DOHH2 (cell line): ENCODE results near the gene CPOX.
A peak's percentile ranks its signal among the peaks of the same experiment; 100 is the strongest.

Experiments used
- H3F3A ChIP-seq: fragments of 200-600 bp; sonication (generic), shearing (Covaris generic); 2 replicates; pipeline ENCODE4 v1.6.0; 2016; ENCODE audit warnings: antibody characterized with exemption, mild to moderate bottlenecking; ENCODE audit not compliant: control insufficient read depth, insufficient read depth
- H3K27ac ChIP-seq: fragments of 200-600 bp; sonication (generic); 2 replicates; pipeline ENCODE4 v1.5.1; 2014; ENCODE audit warnings: low read depth, mild to moderate bottlenecking, low read length, moderate library complexity
- H3K27me3 ChIP-seq: fragments of 200-600 bp; sonication (generic); 2 replicates; pipeline ENCODE4 v1.6.1; 2014; ENCODE audit warnings: mild to moderate bottlenecking, low read length, mixed read lengths; ENCODE audit not compliant: control insufficient read depth
- H3K36me3 ChIP-seq: fragments of 200-600 bp; sonication (generic); 2 replicates; pipeline ENCODE4 v1.6.1; 2014; ENCODE audit warnings: mild to moderate bottlenecking, low read length, moderate library complexity, mixed read lengths; ENCODE audit not compliant: control insufficient read depth
- H3K4me1 ChIP-seq: fragments of 200-600 bp; sonication (generic); 2 replicates; pipeline ENCODE4 v1.6.1; 2014; ENCODE audit warnings: mild to moderate bottlenecking, low read length, mixed read lengths; ENCODE audit not compliant: control insufficient read depth
- H3K4me2 ChIP-seq: fragments of 200-600 bp; sonication (generic); 2 replicates; pipeline ENCODE4 v1.6.0; 2014; ENCODE audit warnings: mild to moderate bottlenecking, low read length, moderate library complexity
- H3K4me3 ChIP-seq: fragments of 200-600 bp; sonication (generic); 2 replicates; pipeline ENCODE4 v1.5.1; 2014; ENCODE audit warnings: mild to moderate bottlenecking, low read length, mixed read lengths
- H3K79me2 ChIP-seq: fragments of 200-600 bp; sonication (generic); 2 replicates; pipeline ENCODE4 v1.6.1; 2014; ENCODE audit warnings: mild to moderate bottlenecking, low read length, mixed read lengths; ENCODE audit not compliant: control insufficient read depth
- H3K9me2 ChIP-seq: fragments of 200-600 bp; sonication (generic); replicated peaks from 2 replicates; pipeline ENCODE4 v1.6.1; 2014; ENCODE audit warnings: mild to moderate bottlenecking, low read length, mixed read lengths; ENCODE audit not compliant: control insufficient read depth
- H3K9me3 ChIP-seq: fragments of 200-600 bp; sonication (generic); 2 replicates; pipeline ENCODE4 v1.6.1; 2014; ENCODE audit warnings: antibody characterized with exemption, low read length, mixed read lengths; ENCODE audit not compliant: control insufficient read depth, insufficient read depth
- H4K20me1 ChIP-seq: fragments of 200-600 bp; sonication (generic); 2 replicates; pipeline ENCODE4 v1.6.0; 2014; ENCODE audit warnings: low read depth, mild to moderate bottlenecking, antibody characterized with exemption, low read length, moderate library complexity; ENCODE audit not compliant: control insufficient read depth, insufficient read depth
- CTCF ChIP-seq: fragments of 200-600 bp; sonication (generic); IDR thresholded peaks from one replicate; pipeline ENCODE4 v1.5.1; 2014; ENCODE audit warnings: antibody characterized with exemption, mild to moderate bottlenecking, low read depth, low read length; ENCODE audit not compliant: poor library complexity, severe bottlenecking
- EZH2phosphoT487 ChIP-seq: fragments of 200-600 bp; sonication (generic); IDR thresholded peaks from 2 replicates; pipeline ENCODE4 v1.6.1; 2017; ENCODE audit warnings: borderline replicate concordance, mild to moderate bottlenecking, antibody characterized with exemption, low read length, moderate library complexity, mixed read lengths

Gene CPOX

GRCh38 chr3:98552232-98553020 is 41.0 kb downstream of the CPOX start:
- H4K20me1 ChIP-seq: no peaks in the 10 kb centered on the region
- H3K27me3 ChIP-seq: no peaks in the 10 kb centered on the region
- H3K79me2 ChIP-seq: no peaks in the 10 kb centered on the region
- H3F3A ChIP-seq: no peaks in the 10 kb centered on the region
- H3K4me1 ChIP-seq: peaks cover 63% of the 10 kb centered on the region
- H3K27ac ChIP-seq: no peak overlapping the region
- peak overlapping the region; percentile 24; the same call in 1 of the 2 replicates for H3K4me2 ChIP-seq
- TF ChIP-seq CTCF (no peak), EZH2phosphoT487 (no peak)
- no peaks in the 10 kb centered on the region for H3K9me2 ChIP-seq
- no peaks in the 10 kb centered on the region for H3K36me3 ChIP-seq
- H3K4me3 ChIP-seq: no peak overlapping the region
- no peaks in the 10 kb centered on the region for H3K9me3 ChIP-seq

GRCh38 chr3:98551754-98552153 is 41.7 kb downstream of the CPOX start:
- H3K4me1 ChIP-seq: peaks cover 57% of the 10 kb centered on the region

GRCh38 chr3:98551236-98551635 is 42.2 kb downstream of the CPOX start:
- Histone ChIP-seq H3K4me1 (peaks cover 53% of the 10 kb centered on the region), H4K20me1 (no peaks in the 10 kb centered on the region), H3K4me3 (no peak overlapping the region), H3K9me3 (no peaks in the 10 kb centered on the region), H3K27me3 (no peaks in the 10 kb centered on the region), H3K79me2 (no peaks in the 10 kb centered on the region), H3K4me2 (no peak overlapping the region), H3K36me3 (no peaks in the 10 kb centered on the region), H3K27ac (no peak overlapping the region), H3K9me2 (no peaks in the 10 kb centered on the region), H3F3A (no peaks in the 10 kb centered on the region)
- TF ChIP-seq EZH2phosphoT487: no peak
- TF ChIP-seq CTCF: no peak

More at GRCh38 chr3:98551754-98552153, 41.7 kb downstream of the CPOX start:
- no peak overlapping the region for H3K4me3 ChIP-seq
- no peak overlapping the region for H3K27ac ChIP-seq
- H3K27me3 ChIP-seq: no peaks in the 10 kb centered on the region
- peak overlapping the region; percentile 24; the same call in 1 of the 2 replicates for H3K4me2 ChIP-seq
- H3F3A ChIP-seq: no peaks in the 10 kb centered on the region
- H4K20me1 ChIP-seq: no peaks in the 10 kb centered on the region
- TF ChIP-seq EZH2phosphoT487 (no peak), CTCF (no peak)
- no peaks in the 10 kb centered on the region for H3K9me3 ChIP-seq
- no peaks in the 10 kb centered on the region for H3K36me3 ChIP-seq
- H3K9me2 ChIP-seq: no peaks in the 10 kb centered on the region
- no peaks in the 10 kb centered on the region for H3K79me2 ChIP-seq
